Activated effector memory CD4-positive, alpha-beta T cell treated with anti-CD3 and anti-CD28 coated beads, Interleukin-2, amount 50 U/mL, for 16 hours (primary cell): ENCODE measurements around the gene RAB40B.

Source experiments
- DNase-seq: peaks from one replicate; pipeline ENCODE4 v3.0.0-alpha.2; 2020

RAB40B gene

GRCh38 chr17:82647593-82648164, 50.8 kb downstream of the RAB40B start:
- peak; percentile 85 for DNase-seq

- no peak for DNase-seq
Observed at GRCh38 chr17:82645516-82645915, 53.0 kb downstream of the RAB40B start.

- no peak for DNase-seq
Observed at GRCh38 chr17:82644148-82644547, 54.4 kb downstream of the RAB40B start.

GRCh38 chr17:82642022-82642421, 56.5 kb downstream of the RAB40B start:
- no peak for DNase-seq

GRCh38 chr17:82640036-82640435, 58.5 kb downstream of the RAB40B start:
- DNase-seq, result no peak

GRCh38 chr17:82639628-82640027, 58.9 kb downstream of the RAB40B start:
- no peak for DNase-seq

GRCh38 chr17:82638183-82638773, 60.2 kb downstream of the RAB40B start:
- no peak for DNase-seq

- no peak for DNase-seq
Observed at GRCh38 chr17:82636626-82637598, 61.6 kb downstream of the RAB40B start.

- no peak for DNase-seq
Observed at GRCh38 chr17:82633343-82633742, 65.2 kb downstream of the RAB40B start.

GRCh38 chr17:82632451-82632850, 66.0 kb downstream of the RAB40B start:
- no peak for DNase-seq

- DNase-seq, result no peak
Observed at GRCh38 chr17:82631544-82631943, 67.0 kb downstream of the RAB40B start.

- DNase-seq, result no peak
Observed at GRCh38 chr17:82630212-82630611, 68.3 kb downstream of the RAB40B start.

- no peak for DNase-seq
Observed at GRCh38 chr17:82629748-82630147, 68.8 kb downstream of the RAB40B start.

- DNase-seq, result no peak
Observed at GRCh38 chr17:82627405-82627804, 71.1 kb downstream of the RAB40B start.

GRCh38 chr17:82623707-82624106, 74.8 kb downstream of the RAB40B start:
- DNase-seq, result no peak

GRCh38 chr17:82619641-82620040, 78.9 kb downstream of the RAB40B start:
- no peak for DNase-seq

- DNase-seq, result no peak
Observed at GRCh38 chr17:82619211-82619610, 79.3 kb downstream of the RAB40B start.

- no peak for DNase-seq
Observed at GRCh38 chr17:82616021-82616711, 82.3 kb downstream of the RAB40B start.

- no peak for DNase-seq
Observed at GRCh38 chr17:82615084-82616020, 83.1 kb downstream of the RAB40B start.

GRCh38 chr17:82614095-82614631, 84.3 kb downstream of the RAB40B start:
- no peak for DNase-seq

GRCh38 chr17:82613283-82614094, 85.0 kb downstream of the RAB40B start:
- DNase-seq, result no peak
